Stimulated activated CD4-positive, alpha-beta T cell treated with anti-CD3 and anti-CD28 coated beads, Interleukin-12 subunit alpha, Interleukin-12 subunit beta, amount 100 ng/mL, for 4 hours (primary cell): ENCODE results near the gene TCP11L2.
"Not testable (repeated sequence)": the region's sequence is repeated elsewhere in the genome, so short reads cannot be mapped to it uniquely, and the experiment has no call there.

Source experiments
- DNase-seq: peaks from one replicate; pipeline ENCODE4 v3.0.0-alpha.2; 2020

TCP11L2 gene

DNA sequence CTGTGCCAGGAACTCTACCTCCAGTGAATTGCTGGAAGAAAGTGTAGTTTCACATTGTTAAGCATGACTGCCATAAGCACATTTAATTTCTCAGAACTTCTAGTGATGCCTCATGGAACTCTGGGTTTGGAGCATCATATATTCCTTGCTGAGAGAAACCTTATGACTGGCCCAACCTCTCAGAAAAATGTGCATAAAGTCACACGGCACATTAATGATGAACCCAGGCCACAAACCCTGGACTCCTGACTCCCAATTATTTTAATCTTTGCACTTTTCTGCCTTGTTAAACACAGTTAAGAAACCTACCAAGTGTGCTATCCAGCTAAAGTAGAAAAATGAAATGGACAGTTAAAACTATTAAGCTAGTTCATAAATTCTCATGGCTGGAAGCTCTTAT lies 5.6 kb downstream of the TCP11L2 start:
- DNase-seq: no peak

DNA sequence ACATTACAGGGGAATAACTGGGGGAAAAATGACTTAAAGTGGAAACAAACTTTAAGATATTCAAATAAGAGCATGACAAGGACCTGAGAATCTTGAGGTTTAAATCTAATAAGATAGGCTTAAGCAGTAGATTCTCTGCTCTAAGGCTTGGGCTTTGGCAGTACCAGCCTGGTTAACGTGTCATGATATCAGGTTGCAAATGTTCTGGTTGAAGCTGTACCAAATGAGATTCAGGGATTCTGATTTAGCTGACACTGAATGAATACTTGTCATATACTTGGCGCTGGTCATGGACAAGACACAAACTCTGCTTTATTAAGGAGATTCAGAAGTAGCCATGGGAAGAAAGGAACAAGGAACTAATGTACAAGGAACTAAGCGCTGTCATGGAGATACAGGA lies 6.1 kb downstream of the TCP11L2 start:
- no peak for DNase-seq

DNA sequence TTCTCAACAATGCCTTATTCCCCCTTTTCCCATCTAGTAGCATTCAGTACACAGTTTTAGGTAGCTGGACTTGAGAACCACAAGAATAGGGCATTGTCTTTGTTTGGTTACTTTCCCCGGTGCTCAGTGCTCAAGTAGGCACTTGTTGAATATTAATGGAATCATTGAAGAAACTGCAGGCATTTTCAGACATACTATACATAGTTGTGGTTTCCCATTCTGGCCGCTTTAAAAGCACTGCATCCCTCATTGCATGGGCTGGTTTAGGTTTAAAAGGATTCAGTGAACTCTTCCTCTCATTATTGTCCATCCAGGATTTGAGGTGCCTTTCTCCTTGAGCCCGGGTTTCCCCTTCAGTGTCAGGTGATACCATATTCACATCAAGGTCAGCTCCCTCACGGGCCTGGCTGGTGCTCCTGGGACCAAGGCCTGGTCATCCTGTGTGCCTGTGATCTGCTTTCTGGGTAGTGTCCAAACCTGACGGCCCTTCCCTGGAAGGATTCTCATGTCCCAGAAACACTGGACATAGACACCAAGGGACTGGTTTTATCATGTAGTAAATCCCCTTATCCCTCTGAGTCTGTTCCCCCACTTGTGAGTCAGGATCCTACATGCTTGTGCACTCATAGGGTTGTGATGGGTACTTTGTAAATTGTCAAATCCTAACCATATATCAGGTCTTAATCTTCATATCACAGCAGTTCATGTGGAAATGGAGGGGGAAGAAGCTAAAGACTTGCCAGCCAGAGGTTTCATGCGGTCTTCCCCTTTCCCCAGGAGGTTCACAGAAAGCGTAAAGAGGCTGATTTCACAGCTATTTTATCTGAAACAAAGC lies 7.4 kb downstream of the TCP11L2 start:
- DNase-seq: no peak

DNA sequence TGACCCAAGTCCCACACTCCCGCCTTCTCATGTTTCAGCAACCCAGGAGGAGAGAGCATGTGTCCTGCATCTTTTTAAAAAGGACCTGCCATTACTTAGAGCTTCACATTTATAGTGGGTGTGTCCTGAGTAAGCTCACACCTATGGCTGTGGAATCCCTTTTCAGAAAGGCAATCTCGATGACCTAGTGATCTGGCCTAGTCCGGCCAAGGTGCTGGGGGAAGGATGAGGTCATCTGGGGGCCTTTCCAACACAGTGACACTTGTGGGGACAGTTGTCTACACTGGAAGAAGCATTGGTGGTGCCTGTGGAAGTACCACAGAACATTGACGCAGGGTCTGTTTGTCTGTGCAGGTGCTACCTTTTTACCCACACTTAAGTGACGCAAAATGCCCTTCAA lies 8.2 kb downstream of the TCP11L2 start:
- no peak for DNase-seq

DNA sequence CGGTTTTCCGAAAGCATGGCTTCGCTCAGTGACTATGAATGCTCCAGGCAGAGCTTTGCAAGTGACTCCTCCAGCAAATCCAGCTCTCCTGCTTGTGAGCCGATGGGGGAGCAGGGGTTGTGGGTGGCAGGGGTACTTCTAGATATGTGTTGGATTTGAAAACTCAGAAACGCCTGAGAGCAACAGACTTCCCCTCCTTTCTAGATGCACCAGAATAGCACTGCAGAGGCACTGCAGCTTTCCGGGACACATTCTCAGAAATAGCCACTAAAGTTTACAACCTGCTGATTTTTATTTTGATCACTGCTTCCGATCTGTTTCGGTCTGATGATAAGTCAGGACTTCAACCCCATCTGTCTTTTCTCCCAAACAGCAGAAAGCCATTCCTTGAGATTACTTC lies 8.6 kb downstream of the TCP11L2 start:
- DNase-seq: no peak

DNA sequence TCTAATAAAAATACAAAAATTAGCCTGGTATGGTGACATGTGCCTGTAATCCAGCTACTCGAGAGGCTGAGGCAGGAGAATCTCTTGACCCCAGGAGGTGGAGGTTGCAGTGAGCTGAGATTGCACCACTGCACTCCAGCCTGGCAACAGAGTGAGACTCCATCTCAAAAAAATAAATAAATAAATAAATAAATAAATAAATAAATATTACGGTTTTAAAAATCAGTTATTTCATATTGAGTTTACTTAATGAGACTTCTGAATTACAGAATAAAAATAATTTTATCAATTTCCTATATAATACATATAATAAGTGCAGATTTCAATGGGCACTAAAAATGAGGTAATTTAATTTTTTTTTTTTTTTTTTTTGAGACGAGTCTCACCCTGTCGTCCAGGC lies 10.9 kb downstream of the TCP11L2 start:
- DNase-seq: not testable (repeated sequence)

DNA sequence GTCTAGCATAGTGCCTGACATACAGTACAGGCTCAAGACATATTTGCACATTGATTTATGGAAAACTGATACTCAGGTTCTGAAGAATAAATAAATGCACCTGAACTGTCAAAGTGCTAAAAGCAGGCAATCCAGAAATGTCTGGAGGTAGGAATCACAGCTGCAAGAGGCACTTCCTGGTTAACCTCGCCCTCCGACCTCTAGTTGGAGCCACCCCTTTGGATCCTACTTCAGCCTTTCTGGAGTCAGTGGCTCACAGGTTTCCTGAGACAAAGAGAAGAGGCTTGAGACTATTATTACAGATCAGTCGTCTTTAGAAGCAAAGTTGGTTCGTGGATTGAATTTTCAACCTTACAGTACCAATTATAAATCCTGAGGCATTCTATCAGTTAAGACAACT lies 13.0 kb downstream of the TCP11L2 start:
- DNase-seq: no peak

DNA sequence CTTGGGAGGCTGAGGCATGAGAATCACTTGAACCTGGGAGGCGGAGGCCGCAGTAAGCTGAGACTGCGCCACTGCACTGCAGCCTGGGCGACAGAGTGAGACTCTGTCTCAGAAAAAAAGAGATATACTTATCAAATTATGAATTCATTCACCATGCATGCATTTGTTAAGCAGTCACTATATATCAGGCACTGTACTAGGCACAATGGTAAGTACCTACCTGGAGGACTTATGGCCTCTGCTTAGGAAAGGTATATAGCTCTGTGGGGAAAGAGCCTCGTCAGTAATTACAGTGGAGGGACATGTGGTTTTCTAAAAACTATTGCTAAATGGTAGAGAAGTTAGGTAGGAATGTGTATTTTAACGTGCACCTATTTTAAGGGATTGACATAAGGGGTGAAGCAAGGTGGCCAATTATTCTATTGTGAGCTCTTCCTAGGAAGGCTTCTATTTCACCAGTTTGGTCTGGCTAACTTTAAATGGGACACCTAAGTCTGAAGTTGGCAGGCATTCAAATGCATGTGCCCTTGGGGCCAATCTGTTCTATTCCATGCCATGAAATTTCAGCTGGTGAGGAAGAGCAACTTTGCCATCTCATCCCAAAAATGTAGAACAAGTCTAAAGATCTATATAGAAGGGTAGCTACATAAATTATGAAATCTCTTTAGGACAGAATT lies 15.0 kb downstream of the TCP11L2 start:
- no peak for DNase-seq

DNA sequence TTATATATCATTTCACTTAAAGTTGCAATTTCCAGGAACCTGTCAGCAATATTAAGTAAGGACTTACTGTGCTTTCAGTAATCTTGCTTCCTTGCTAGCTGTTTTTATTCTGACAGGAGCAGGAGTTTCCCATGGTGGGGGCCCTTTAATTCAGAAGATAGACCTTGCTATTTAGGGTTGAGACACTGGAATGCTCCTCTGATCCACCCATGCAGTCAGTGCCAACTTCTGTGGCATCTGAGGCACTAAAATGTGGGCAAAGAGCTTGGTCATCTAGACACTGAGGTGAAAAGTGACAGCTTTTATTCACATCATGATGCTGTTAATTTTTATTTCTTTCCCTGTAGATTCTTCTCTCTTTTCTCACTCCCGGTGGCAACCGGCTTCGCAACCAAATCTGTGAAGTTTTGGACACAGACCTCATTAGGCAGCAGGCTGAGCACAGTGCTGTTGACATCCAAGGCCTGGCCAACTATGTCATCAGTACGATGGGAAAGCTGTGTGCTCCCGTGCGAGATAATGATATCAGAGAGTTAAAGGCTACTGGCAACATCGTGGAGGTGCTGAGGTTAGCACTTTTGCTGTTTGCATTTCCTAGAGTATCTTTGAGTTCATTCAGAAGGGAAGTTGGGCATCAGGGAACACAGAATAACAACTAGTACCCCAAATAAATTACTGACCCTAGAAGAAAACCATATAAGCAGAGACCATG lies 18.8 kb downstream of the TCP11L2 start:
- no peak for DNase-seq

DNA sequence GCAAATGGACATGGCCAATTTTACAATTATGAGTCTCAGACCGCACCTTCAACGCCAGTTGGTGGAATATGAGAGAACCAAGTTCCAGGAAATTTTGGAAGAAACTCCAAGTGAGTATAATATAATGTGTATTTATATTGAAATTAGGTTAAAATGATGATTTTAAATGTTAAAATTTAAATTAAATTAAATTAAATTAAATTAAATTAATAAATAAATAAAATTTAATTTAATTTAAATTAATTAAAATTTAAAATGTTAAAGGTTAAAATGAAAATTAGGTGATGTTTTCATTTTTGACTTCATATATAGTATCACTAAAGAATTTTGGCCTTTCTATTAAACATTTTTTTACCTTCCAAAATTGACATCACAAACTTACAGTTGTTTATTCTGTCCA lies 21.0 kb downstream of the TCP11L2 start:
- DNase-seq: no peak

DNA sequence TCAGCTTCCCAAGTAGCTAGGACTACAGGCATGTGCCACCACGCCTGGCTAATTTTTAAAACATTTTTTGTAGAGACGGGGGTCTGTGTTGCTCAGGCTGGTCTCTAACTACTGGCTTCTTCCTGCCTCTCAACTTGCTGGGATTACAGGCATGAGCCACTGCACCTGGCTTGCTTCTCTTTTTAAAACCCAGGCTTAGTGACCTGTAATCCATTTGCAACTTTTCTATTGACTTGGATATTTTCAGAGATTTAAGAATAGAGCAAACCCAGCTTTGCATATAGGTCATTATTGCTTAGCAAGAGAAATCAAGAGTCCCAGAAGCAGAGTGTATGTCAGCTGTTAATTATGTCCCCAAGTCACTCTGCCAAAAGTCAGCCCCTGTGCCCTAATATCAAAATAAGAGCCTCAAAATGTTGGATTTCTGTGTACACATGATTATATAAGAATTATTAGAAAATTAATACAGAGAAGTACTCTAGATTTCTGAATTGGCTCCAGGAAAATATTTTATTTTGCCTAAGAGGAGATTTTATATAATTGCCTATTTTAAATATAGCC lies 24.9 kb downstream of the TCP11L2 start:
- no peak for DNase-seq

DNA sequence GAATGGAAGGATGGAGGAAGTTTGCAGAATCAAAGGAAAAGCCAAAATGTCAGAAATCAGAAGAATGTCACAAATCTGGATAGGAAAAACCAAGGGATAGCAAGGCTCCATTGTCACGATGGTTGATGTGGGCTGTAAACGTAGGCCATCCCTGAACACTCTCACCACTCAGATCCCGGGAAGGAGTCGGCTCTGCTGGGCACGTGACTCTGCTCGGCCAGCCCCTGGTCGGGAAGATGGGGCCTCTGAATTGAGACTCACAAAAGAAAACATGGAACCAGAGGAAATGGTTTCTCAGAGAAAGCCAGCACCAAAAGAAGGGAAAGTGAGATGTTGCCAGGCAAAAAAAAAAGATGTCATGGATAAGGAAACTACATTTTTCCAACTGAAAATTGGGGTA lies 26.2 kb downstream of the TCP11L2 start:
- DNase-seq: no peak

DNA sequence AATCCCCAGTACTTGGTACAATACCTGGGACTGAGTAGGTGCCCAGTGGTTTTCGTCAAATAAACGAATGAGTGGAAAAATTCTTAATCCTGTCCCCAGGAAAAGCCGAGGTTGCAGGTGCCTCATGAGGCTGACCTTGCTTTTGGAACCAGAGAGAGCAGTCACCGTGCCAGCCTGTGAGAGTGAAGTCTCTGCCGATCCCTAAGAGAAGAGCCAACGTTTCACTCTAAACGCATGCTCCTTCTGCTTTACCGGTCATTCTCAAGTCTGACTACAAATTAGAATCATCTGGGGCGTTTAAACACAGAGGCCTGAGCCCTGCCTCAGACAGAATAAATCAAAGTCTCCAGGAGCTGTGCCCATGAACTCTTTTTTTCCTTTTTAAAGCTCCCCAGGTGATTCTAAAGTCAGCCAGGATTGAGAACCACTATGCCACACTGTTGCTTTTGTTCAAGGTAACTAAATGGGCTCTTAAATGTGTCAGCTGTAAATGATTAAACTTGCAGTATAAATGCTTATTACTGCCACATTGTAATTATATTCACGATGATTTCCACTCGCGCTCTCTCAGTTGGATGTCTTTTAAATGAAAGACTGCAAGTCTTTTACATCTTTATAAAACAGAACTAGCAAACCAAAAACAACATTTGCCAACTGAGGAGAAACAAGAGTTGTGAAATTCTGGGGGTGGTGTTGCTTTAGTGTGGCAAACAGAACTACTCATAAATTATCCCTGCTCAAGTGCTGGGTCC lies 26.9 kb downstream of the TCP11L2 start:
- DNase-seq: no peak

DNA sequence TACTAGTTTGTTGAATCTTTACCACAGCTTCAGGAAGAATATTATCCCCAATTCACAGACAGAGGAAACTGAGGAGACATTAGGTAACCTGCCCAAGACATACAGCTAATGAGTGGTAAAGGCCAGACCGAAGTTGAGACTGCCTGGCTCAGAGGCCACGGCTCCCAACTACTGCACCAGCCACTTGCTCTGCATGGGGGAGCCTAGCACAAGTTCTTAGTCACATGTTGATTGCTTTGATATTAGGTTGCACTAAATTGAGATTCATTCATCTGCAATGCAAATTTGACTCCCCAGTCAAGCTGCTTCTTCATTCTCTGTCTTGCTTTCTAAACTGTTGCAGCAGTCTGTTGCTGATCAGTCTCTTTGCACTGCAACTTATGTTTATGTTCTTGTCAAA lies 29.1 kb downstream of the TCP11L2 start:
- DNase-seq: no peak

DNA sequence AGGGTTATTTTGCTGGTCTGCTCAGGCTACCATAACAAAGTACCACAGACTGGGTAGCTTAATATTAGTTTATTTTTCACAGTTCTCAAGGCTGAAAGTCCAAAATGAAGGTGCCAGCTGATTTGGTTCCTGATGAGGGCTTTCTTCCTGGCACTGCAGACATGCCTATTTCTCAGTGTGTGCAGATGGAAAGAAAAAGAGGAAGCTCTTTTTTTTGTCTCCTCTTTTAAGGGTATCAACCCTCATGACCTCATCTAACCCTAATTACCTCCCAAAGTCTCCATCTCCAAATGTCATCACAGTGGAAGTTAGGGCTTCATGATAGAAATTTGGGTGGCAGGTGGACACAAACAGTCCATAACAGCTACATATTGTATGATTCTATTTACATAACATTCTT lies 30.0 kb downstream of the TCP11L2 start:
- DNase-seq: no peak

DNA sequence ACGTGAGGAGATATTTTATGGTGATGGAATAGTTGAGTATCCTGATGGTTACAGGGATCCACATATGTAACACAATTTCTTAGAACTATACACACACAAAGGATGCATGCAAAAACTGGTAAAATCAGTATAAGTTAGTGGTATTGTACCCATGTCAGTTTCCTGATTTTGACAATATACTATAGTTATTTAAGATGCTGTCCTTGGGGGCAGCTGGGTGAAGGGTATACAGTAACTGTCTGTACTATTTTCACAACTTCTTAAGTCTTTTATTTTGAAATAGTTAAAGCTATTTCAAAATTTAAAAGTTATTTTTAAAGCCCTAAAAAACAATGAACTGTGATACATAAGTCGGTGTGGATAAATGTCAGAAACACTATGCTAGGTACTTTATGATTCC lies 30.5 kb downstream of the TCP11L2 start:
- DNase-seq: no peak

DNA sequence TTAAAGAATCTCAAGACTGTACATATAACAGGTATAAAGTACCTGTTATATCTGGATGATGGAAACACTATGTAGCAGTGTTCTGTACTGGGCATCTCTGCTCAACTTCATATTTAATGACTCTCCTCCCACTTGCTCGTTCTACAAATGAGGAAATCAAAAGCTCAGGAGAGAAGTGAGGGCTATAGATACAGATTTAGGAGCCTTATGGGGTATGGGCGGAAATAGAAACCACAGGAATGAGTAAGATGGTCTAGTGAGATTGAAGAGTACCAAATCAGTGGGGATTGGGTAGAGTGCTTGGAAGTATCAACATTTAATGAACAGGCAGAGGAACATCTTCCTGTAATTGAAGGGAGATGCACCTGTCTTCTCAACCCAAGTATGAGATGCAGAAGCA lies 31.2 kb downstream of the TCP11L2 start:
- no peak for DNase-seq

DNA sequence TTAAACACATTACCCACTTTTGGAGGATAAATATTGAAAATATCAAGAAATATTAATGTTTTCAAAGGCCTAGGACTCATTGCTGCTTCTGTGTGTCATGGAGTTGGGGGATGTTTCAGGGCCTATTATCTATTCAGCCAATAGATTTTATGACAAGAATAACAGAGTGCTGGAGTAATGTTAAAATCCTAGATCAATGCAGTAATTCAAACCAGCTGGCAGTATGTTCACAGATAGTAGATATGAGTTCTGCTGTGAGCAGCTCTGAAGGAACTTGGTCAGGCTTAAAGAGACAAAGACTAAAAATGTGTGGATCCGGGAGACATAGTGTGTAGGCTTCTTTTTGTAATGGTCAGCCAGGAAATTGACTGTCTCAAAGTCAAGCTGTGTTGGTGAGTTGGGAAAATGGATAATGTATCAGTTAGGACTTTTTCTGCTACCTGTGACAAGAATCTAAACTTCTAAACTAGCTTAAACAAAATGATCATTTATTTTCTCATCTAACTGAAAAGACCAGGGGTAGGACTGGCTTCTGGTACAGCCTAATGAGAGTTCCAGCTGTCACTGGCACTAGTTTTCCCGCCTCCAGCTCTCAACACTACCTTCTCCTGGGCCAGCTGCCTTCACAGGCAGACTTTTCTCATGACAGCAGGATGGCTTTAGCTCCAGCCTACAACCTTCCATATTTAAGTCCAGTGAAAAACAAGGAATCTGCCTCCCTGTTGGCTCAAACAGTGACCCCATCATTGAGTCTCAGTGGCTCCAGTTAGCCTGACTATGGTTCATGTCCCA lies 38.7 kb downstream of the TCP11L2 start:
- DNase-seq: no peak

DNA sequence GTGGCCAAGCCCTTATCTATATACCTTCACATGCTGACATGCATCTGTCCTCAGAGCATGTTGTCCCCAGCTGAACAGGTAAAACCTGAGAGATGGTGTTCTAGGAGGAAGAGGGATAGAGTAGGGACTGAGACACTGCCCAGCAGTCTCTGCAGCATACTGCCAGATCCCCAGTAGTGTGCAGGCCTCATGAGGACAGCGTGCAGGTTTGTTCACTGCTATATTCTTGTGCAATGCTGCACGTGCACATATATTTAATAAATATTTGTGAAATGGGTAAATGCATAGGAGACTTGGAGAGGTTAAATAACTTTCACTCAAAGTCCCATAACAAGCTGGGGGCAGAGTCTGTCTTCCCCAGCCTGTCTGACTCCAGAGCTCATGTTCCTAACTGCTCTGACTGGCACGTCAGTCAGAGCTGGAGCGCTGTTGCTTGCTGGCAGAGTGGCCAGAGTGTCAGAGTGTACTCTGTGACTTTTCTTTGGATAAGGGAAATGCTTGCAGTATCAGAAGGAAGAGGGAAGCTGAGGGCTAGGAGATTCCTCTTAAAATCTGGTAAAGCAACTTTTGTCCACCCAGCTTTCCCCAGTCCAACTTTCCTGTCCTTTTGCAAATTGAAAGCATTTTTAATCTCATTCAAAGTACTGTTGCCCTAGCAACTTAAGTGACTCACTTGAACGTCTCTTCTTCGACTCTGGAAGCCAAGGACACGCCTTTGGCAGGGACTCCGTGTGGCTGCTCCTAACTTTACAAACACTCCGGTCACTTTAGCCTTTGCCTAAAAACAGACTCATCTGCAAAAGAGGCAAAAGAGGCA lies 40.1 kb downstream of the TCP11L2 start:
- DNase-seq: no peak

DNA sequence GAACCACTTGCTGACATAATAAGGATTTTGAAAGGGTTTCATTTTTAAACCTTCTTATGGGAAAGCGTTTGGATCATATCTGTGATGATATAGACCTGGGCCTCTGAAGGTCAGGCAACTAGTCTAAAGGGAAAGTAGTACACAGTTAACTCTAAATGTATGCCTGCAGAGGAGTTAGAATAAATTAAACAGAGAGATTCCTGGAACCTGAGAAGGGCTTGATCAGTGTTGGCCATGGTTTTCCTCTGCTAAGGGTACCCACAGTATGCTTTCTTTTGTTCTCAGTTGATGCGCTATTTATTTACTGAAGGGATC lies 40.6 kb downstream of the TCP11L2 start:
- DNase-seq: no peak

DNA sequence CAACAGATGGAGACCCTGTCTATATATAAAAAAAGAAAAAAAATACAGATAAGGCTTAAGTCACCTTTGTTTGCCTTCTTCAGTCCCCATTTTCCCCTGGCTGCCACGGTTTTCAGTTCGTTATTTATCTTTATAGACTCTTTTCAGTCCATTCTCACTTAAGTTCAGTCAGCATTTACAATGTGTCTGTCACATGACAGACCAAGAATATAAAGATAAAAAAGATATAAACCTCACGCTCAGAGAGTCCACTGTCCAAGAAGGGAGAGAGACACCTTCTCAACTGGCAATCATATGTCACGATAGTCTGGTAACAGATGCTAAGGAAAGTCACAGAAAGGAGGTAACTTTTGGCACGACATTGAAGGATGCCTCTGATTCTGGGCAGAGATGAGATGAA lies 41.6 kb downstream of the TCP11L2 start:
- DNase-seq: no peak
